RKO (cell line): ENCODE measurements around the gene ARHGAP20.

Experiments used
- DNase-seq: peaks from one replicate; pipeline ENCODE4 v3.0.0-alpha.2; 2016; ENCODE audit warnings: low spot score

The ARHGAP20 gene

DNA sequence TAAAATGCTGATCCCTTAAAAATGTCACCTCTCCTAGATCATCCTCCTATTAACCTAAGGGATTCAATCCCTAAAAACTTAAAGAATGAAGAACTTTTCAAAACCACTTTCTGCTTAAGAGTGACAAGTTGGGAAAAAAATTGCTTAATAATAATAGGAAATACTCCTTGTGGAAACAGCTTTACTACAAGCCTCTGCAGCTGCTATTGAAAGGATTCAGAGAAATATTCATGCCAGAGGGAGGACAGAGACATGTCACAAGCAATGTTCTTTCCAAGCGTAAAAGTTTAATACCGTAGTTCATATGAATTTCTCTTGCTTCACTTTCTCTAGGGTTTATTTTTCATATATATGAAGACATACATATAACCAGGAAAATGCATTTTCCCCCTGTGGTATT is 98.2 kb downstream of the ARHGAP20 start:
- no peak for DNase-seq

GRCh38 chr11:110613197-110613918 is 98.9 kb downstream of the ARHGAP20 start:
- no peak for DNase-seq

- DNase-seq, result no peak
These were observed 105.8 kb downstream of the ARHGAP20 start for GRCh38 chr11:110606415-110606814.

DNA sequence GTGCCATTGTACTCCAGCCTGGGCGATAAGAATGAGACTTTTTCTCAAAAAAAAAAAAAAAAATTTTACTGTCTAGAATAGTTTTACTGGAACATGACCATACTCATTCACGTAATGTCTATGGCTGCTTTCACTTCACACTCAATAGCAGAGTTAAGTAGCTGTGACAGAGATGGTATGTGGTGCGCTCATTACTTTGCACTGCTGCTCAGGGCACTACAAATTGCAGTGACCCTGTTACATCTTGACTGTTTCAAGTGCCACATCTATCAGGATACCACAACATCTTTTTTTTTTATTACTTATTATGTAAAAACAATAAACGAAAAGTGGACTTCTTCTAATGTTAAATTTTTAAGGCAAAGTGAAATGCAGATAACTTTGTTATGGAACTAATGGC is 110.3 kb downstream of the ARHGAP20 start:
- DNase-seq, result no peak

DNA sequence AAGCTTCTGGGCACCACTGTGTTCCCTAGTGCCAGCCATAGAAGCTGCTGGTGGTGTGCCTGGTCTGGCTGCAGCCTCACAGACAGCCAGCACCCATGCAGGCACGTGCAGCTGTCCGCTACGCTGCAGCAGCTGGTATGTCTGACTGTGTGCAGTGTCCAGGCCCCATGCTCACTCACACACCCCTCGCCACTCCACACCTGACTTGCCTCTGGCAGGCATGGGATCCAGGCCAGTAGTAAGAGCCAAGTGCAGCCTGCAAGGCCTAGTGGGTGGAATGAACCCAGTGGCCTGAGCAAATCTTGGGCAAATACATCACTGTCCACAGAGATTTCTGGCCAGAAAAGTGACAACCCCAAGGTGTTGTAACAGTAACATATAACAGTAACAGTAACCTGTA is 111.9 kb downstream of the ARHGAP20 start:
- DNase-seq, result no peak

DNA sequence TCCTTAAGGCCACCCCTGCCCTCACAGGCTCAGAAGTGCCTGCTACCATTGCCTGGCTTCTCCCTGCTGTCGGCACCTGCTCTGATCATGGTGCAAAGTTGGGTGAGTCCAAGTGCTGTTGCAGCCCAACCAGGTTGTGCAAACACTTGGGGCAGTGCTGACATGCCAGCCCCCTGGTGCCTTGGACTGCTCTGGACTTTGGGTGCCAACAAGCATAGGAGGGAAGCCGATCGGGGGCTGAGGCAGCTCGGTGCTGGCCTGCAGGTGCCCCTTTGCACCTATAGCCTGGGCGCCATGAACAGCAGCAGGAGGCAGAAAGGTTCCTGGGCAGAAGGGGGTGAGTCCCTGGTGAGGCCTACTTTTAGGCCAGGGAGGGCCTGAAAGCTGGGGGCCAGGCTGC is 113.0 kb downstream of the ARHGAP20 start:
- DNase-seq, result no peak

DNA sequence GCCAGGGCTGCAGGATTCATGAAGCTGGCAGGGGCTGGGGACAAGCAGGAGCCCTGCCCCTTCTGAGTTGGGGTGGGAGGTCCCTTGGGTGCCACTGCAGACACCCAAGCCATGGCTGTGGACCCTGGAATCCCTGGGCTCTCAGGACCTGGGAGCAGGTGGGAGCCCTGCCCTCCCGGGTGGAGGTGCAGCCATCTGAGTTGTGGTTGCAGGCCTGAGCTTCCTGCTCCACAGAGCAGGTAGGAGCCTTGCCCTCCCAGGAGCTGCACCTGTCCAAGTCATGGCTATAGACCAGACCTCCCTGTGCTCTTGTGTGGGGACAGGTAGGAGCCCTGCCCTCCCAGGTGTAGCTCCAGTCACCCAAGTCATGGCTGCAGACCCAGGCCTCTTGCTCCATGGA is 113.5 kb downstream of the ARHGAP20 start:
- no peak for DNase-seq

- no peak for DNase-seq
These were observed 124.3 kb downstream of the ARHGAP20 start for GRCh38 chr11:110587972-110588371.

- DNase-seq, result no peak
These were observed 125.1 kb downstream of the ARHGAP20 start for GRCh38 chr11:110587129-110587528.

GRCh38 chr11:110584150-110584549 is 128.1 kb downstream of the ARHGAP20 start:
- no peak for DNase-seq

DNA sequence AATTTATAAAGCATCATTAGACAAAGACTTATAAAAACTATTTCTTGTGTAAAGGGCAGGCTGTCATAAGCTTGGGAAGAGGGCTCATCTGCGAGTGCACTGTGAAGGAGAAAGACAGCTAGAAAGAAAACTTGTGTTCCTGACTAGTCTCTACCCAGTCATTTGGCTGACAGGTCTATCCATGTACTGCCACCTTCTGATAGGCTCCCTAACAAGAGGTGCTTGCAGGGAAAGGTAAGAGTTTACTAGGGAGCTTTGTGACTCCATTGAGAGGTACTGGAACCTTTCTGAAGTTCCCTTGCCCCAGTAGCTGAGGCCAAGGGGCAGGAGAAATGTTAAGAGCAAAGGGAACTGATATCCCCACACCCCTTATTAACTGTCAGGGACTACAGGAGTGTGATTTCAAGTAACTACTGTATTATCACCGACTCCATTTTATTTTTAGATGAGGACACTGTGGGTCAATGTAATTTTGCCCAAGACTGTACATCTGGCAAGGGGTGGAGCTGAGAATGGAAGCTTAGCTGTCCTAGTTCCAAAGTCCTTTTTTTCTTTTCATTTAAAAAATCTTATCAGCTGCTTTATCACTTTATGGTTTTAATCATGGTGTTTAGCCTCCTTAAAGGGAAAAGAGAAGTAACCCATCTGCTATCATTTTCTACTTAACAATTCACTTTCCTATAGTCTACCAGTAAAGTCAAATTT is 129.4 kb downstream of the ARHGAP20 start:
- no peak for DNase-seq

DNA sequence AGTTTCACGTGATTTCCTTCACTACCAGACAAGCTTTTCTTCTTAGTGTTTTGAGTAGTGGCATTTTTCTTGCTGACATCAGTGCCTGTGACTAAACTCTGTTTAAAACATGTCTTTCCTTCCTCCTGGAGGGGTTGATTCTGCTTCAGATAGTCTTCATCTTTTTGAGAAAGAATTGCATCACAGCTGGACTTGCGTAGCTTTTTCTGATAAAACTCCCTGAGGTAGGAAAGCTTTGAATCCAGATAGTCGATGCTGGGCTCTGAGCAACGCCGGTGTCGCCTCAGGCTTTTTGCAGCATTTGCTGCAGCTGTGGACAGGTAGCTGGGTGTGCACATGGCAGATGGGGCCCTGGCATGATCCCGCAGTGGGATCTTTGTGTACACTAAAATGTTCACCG is 131.7 kb downstream of the ARHGAP20 start:
- DNase-seq, result no peak

DNA sequence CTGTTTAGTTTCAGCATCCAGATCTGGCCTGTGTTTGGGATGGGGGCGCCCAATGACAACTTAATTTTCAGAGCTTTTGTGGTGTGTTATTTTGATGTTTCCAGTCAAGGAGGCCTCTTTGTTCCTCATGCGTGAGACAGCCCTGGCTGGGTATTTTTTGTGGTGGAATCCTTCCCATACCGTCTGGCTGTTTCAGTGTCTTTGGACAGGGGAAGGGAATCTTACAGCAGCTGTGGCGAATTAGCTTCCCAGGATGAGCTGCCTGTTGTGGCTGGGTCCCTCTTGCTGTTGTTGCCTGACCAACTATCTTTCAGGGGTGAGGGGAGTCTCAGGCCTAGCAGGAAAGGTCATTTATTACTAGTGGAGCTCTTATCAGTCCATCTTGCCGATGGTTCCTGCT is 138.8 kb downstream of the ARHGAP20 start:
- DNase-seq, result no peak

- no peak for DNase-seq
These were observed 141.0 kb downstream of the ARHGAP20 start for GRCh38 chr11:110571081-110571720.

DNA sequence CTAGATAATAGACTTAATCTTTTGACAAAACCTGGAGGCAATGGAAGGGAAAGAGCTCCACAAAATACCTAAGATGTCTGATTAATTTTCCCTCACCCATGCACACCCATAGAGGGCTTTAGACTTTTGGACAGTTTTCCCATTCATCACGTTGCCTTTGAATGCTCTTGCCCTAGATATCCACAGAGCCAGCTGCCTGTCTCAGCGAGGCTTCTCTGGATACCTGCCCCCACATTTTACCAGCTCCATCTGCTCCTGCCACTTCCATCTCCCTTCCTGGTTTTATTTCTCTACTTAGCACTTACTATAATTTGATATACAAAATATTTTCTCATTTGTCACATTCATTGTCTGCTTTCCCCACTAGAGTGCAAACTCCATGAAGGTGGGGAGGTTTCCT is 145.7 kb downstream of the ARHGAP20 start:
- no peak for DNase-seq

DNA sequence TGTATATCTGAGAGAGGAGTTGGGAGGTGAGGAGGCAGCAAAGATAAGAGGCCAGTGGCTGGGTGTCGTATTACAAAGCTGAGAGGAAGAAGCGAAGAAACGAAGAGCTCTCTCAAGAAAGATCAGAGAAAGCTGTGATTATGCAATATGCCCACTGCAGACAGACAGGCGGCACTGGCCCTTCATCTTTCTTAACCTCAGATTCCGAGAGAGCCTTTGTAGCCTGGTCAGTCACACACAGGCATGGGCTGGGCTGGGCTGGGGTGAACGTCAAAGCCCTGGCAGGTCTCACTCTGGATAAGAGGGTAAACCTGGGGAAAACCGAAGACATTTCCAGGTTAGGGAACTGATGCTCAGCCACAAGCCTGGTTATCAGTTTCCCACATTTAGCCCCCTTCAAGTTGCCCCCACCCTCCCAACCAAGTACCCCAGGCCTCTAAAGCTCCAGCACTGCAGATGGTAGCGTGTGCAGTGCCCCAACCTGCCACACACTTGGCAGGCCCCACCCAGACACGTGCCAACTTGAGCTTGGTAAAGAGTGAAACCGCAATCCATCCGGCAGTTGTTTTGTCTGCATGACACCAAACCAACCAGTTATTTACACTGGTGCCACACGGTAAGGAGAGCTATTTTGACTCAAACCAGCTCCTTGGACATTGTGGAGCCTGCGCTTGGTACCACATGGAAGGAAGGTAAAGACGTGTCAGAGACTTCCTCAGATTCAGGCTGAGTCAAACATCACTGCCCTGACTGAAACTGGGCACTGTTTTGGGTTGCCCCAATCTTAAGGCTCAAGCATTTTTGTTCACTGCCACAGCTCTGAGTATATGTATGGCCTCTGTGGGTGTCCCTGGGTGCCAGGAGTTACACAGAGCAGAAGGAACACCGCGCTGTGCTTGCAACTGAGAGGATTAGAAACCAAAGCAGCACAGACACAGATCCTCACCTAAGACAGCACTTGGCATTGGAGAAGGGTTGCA is 146.6 kb downstream of the ARHGAP20 start:
- DNase-seq, result no peak

DNA sequence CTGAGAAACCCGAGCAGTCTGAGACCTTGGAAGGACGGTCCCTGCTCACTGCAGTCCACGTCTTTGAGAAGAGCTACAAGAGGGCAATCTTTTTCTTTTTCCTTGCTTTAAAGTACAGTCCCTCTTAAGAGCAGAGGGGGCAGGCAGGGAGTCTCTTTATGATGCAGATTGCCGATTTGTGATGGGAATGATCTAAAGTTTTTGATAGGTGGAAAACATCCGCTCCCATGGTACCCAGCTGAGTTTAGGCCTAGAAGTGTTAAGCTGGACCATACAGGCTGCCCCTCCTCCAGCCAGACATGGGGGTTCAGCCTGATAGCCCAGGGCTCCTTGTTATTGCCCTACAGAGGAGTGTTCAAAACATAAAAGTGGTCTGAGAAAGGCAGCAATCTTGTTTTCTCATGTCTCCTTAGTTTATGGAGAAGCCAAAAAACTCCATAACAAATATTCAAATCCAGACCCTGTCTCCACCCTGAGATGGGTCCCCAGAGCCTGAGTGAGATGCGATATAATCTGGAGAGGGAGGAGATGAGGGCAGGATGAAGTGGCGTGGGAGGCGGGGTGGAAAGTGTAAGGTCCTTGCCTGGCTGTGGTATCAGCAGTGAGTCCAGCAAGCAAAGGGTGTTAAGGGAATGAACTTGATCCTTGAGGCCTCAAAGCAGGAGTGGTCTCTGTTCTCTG is 147.4 kb downstream of the ARHGAP20 start:
- DNase-seq, result no peak

DNA sequence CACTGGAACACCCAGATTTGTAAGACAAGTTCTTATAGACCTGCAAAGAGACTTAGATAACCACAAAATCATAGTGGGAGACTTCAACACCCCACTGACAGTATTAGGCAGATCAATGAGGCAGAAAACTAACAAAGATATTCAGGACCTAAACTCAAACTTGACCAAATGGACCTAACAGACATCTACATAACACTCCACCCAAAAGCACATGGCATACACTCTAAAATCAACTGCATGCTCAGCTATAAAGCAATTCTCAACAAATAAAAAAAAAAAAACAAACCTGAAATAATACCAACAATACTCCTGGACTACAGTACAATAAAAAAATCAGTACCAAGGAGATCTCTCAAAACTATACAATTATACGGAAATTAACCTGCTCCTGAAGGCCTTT is 167.5 kb downstream of the ARHGAP20 start:
- no peak for DNase-seq

DNA sequence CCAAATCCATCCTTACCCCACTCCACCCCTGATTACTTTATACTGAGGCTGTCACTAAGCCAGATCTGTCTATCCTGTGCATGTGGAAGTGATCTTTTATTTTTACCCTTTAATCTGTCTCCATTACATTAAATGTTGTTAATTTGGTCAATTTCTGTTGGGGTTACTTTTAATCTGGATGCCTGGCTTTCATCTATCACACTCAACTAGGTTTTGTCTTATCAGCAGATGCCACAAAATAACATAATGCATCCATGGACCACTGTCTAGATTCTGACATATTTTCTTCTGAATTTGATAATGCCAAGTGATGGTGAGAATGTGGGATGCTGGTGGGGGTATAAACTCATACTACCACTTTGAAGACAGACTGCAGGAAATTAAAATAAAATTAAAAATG is 174.1 kb downstream of the ARHGAP20 start:
- DNase-seq, result no peak

DNA sequence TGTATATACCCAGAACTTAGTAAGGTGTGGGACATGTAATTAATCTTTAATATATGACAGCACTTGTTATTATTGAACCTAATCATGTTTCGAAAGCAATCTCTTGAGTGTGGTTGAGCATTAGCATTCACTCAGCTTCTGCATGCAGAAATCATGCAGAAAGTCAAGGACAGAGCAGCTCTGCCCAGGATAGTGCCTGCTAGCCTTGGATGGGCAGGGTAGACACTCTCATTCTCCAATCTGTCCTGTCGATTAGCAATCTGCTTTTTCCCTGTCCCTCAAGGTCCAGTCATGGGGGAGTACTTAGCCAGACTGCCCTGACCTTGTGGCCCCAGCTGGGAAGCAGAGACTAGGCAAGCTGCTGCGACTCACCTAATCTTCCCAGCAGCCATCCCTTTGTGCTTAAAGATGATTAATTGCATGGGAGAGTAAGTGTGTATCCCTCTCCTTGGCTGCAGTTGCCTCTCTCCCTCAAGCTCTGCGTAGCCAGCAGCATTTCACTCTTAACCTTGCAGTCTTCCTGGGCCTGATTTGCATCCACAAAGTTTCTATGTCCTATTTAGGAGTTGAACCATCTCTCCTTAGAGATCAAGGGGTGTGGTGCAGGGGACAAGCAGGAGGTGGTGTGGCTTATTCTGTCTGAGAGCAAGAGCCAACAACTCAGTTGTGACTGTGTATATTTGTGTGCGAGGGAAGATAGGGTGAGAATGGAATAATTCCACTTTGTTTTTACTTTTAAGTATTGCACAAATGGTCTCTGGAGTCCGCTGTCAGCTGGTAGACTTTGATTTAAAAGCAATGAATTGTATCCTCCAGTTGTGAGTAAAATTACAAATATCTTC is 181.1 kb downstream of the ARHGAP20 start:
- DNase-seq, result no peak

DNA sequence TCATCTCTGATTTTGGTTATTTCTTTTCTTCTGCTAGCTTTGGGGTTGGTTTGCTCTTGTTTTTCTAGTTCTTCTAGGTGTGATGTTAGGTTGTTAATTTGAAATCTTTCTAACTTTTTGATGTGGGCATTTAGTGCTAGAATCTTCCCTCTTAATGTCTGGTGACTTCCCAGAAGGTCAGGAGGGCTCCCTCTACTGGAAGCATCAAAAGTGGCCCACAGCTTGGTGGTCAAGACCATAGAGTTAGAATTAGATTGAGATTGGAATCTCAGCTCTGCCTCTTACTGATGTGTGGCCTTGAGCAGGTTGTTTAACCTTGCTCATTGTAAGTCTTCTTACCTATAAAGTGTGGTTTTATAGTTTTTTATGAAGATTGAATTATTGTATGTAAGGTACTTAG is 183.2 kb downstream of the ARHGAP20 start:
- peak; percentile 27 for DNase-seq
